ENCODE data around the gene CDH13. TPM values are rescaled to one million over a fixed set of nuclear protein-coding genes. Genes with fewer than 3 reads are reported as not detected.

The CDH13 gene
- total and polyA plus RNA-seq, 2 of the 8 experiments (the other 6 are each of a cell fraction or from before 2014, with no cell fraction given) = 2.3 to 2.4 TPM

DNA sequence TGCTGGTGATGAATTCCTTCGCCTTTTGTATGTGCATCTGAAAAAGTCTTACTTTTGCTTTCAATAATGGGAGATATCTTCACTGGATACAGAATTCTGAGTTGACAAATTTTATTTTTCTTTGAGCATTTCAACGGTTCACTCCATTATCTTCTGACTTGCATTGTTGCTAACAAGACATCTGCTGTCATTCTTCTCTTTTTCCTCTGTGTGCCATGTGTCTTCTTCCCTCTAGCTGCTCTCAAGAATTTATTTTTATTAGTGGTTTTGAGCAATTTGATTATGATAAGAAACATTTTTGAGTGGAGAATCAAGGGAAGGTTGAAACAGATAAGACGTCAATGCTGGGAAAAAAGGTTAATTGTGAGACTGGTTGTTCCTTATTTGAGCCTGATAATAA, 471.8 kb downstream of the CDH13 start:
- Histone ChIP-seq H4K91ac (replicated peaks; ENCODE audit: insufficient read length, low read length) (no peak overlapping the region), H3K79me2 (ENCODE audit: control insufficient read depth in 1 of 2, insufficient read depth in 2 of 2, low read length in 2 of 2) (no peaks in the 10 kb centered on the region), H4K5ac (ENCODE audit: insufficient read length, low read depth, low read length) (no peak overlapping the region), H2BK12ac (ENCODE audit: low read depth, low read length) (no peak overlapping the region), H3K36me3 (ENCODE audit: control insufficient read depth in 2 of 4, insufficient read depth in 4 of 4, low read length in 3 of 4) (no peaks in the 10 kb centered on the region), H3K56ac (replicated peaks; ENCODE audit: insufficient read length, low read depth, low read length) (no peak overlapping the region), H2BK120ac (replicated peaks; ENCODE audit: low read depth, low read length) (no peak overlapping the region), H2AK5ac (ENCODE audit: low read depth, low read length) (no peak overlapping the region), H3K4ac (replicated peaks; ENCODE audit: insufficient read length, low read depth, low read length) (no peak overlapping the region), H2BK20ac (ENCODE audit: low read length) (no peak overlapping the region), H3K4me2 (ENCODE audit: insufficient read depth in 1 of 2, low read depth in 2 of 2, low read length in 2 of 2) (no peak overlapping the region), H3K18ac (ENCODE audit: extremely low read depth, low read length) (no peak overlapping the region), H3K79me1 (ENCODE audit: low read depth, low read length) (no peaks in the 10 kb centered on the region), H3K9ac (replicated peaks in 1 of 4; ENCODE audit: extremely low read depth in 1 of 4, low read depth in 3 of 4, low read length in 3 of 4) (no peak overlapping the region), H3K23me2 (ENCODE audit: low read depth, low read length) (no peaks in the 10 kb centered on the region), H4K20me1 (replicated peaks in 1 of 2; ENCODE audit: control insufficient read depth in 1 of 2, insufficient read depth in 2 of 2, low read length in 2 of 2) (no peaks in the 10 kb centered on the region), H3K14ac (ENCODE audit: insufficient read length) (no peak overlapping the region), H3K4me3 (ENCODE audit: extremely low read depth in 1 of 4, insufficient read depth in 2 of 4, low read depth in 3 of 4, low read length in 4 of 4) (no peak overlapping the region), H2BK15ac (ENCODE audit: low read length) (no peak overlapping the region), H3K9me3 (ENCODE audit: insufficient read depth in 2 of 2, low read depth in 1 of 2, low read length in 1 of 2) (peaks cover 3 to 12% of the 10 kb centered on the region in 2 experiments; a peak in 3 of 4 replicates), H2AFZ (ENCODE audit: low read length) (no peak overlapping the region), H2BK5ac (ENCODE audit: low read depth, low read length) (no peak overlapping the region), H3K4me1 (replicated peaks in 1 of 4; ENCODE audit: control insufficient read depth in 3 of 4, insufficient read depth in 4 of 4, low read length in 3 of 4) (no peaks in the 10 kb centered on the region), H4K8ac (ENCODE audit: extremely low read depth, insufficient read depth, low read length) (no peak overlapping the region), H3K27ac (ENCODE audit: low read depth, low read length) (no peak overlapping the region), H3K23ac (ENCODE audit: insufficient read length) (no peak overlapping the region), H3K27me3 (replicated peaks in 1 of 4; ENCODE audit: control insufficient read depth in 3 of 4, extremely low read depth in 1 of 4, insufficient read depth in 3 of 4, low read length in 3 of 4) (no peaks in the 10 kb centered on the region)
- DNase-seq (ENCODE audit: low read depth in 1 of 2, low spot score in 2 of 2) = no peak
- TF ChIP-seq CHD2 (IDR thresholded peaks at IDR 0.05; ENCODE audit: low read length) (no peak), SIN3A (conservative IDR thresholded peaks at IDR 0.05 in 1 of 2, IDR thresholded peaks at IDR 0.05 in 1 of 2; ENCODE audit: low read depth in 1 of 2, low read length in 2 of 2) (no peak), HDAC6 (IDR thresholded peaks at IDR 0.05; ENCODE audit: low read depth, low read length) (no peak), TAF7 (optimal IDR thresholded peaks at IDR 0.05; ENCODE audit: borderline replicate concordance, low read depth, low read length) (no peak), EGR1 (IDR thresholded peaks at IDR 0.05; ENCODE audit: borderline replicate concordance, low read depth, low read length) (no peak), SP1 (IDR thresholded peaks at IDR 0.05; ENCODE audit: low read depth, low read length) (no peak)
- whole genome bisulfite sequencing, 2 experiments (ENCODE audit: extremely low coverage in 1 of 2, insufficient coverage in 1 of 2, insufficient read length in 1 of 2, insufficient replicate concordance in 2 of 2, low coverage in 1 of 2, low lambda C conversion rate in 2 of 2, missing lambda C conversion rate in 1 of 2) = 95% methylated on average over 3 of the region's 3 CpGs; no CpG with 5 or more reads in 1 of the 2 experiments
- POLR2A ChIA-PET (ENCODE audit: partially characterized antibody) = no interaction called here
- CTCF ChIA-PET (ENCODE audit: partially characterized antibody) = interaction anchor here (1.3 kb wide), 1 partner anchor 15 kb away, joined by 4 read pairs; no protein-coding TSS in a partner anchor
- no peak for FAIRE-seq
